GM12892 (cell line): Measurements from ENCODE around the gene ATP5MG.

Experiments used
- POLR2A ChIP-seq: IDR thresholded peaks from 2 replicates; pipeline ENCODE4 v1.6.1; 2011; ENCODE audit warnings: low read depth, low read length, control low read depth
- TAF1 ChIP-seq: IDR thresholded peaks from 2 replicates; pipeline ENCODE4 v1.6.1; 2011; ENCODE audit warnings: low read depth, mild to moderate bottlenecking, control low read depth, low read length, borderline replicate concordance

DNA sequence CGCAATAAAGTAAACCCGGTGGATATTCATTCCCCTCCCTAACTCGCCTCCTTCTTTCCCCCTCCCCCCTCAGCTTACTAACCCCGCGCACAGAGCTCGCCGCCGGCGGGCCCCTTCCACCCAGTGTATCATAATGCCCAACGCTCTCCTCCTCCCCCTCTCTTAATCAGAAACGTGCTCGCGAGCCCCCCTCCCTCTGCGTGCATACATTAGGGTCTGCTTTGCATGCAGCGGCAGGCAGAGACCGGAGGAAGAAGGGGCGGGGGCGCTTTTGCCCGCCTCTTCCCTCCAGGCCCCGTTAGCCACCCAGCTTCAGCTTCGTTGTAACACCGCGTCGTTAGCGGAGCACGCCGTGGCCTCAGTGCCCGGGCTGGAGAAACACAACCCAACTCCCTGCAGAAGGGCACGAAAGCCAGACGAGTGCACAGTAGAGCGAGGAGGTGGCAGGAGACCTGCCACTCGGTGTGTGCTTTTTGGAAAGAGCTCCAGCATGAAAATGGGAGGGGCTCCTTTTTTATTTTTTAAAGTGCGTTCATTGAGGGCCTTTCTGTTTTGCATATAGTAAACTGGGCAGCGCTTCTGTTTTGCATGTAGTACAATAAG lies 34.0 kb downstream of the ATP5MG start:
- TF ChIP-seq TAF1: no peak
- no peak for TF ChIP-seq POLR2A
